Coronary artery (tissue), 2 donors: ENCODE data around the gene SDK2.

ENCODE experiments used
- DNase-seq: peaks from one replicate; pipeline ENCODE4 v3.0.0-alpha.2; 2017; ENCODE audit warnings: low spot score
- H3K27ac ChIP-seq, 2 donors: fragments of 200-600 bp; sonication (generic); one replicate each; pipeline ENCODE4 v1.5.1; 2016 to 2019
- H3K4me3 ChIP-seq: fragments of 200-600 bp; sonication (generic); 2 replicates; pipeline ENCODE4 v1.5.1; 2016; ENCODE audit warnings: mild to moderate bottlenecking, moderate library complexity
- CTCF ChIP-seq: fragments of 200-600 bp; sonication (generic); IDR thresholded peaks from one replicate; pipeline ENCODE4 v1.5.1; 2019; ENCODE audit warnings: antibody characterized with exemption

The SDK2 gene

GRCh38 chr17:73533781-73534180 lies 110.5 kb downstream of the SDK2 start:
- no peak for DNase-seq
- no peak for TF ChIP-seq CTCF
- Histone ChIP-seq H3K4me3 (no peak overlapping the region), H3K27ac (no peak overlapping the region)

- no peak for TF ChIP-seq CTCF
- Histone ChIP-seq H3K27ac (no peak overlapping the region), H3K4me3 (no peak overlapping the region)
- DNase-seq = no peak
Measured at GRCh38 chr17:73533127-73533526, 111.1 kb downstream of the SDK2 start.

- Histone ChIP-seq H3K27ac (no peak overlapping the region), H3K4me3 (no peak overlapping the region)
- TF ChIP-seq CTCF = no peak
- DNase-seq = no peak
Measured at GRCh38 chr17:73532421-73532901, 111.8 kb downstream of the SDK2 start.

GRCh38 chr17:73531158-73531557 lies 113.1 kb downstream of the SDK2 start:
- Histone ChIP-seq H3K27ac (no peak overlapping the region), H3K4me3 (no peak overlapping the region)
- no peak for TF ChIP-seq CTCF
- no peak for DNase-seq

DNA sequence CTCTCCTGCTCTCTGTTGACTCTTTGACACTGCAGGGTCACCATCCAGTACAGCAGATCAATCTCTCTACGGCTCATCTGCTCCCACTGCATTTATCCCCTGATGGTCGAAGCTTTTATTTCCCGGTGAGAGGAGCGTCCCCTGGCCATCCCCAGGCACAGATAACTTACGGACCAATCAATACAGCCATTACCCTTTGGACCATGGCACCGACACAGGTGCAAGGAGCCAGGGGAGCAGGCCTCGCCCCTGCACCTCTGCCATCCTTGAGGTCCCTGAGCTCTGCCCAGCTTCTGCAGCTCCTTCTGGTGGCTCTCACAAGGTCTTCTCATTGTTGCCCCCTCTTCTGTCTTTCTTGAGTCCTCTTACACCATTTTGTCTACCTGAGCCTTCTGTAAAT lies 115.6 kb downstream of the SDK2 start:
- no peak for DNase-seq
- no peak overlapping the region for H3K27ac ChIP-seq
- TF ChIP-seq CTCF = no peak
- H3K4me3 ChIP-seq = no peak overlapping the region

DNA sequence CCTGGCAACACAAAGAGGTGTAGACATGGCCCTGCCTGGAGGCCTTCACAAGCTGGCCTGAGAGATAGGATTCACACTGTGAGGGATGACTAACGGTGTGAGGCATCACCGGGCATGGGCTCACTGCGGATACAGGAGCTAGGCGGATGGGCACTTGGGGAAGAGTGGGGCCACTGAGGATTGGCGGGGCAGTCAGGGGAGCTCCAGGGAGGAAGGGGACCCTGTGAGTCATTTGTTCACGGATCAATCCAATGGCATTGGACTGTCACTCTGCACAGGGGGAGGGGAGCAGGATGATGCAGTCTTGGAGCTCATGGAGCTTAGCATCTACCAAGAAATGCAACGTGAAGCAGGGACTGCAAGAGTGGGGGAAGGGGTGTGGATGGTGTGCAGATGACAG lies 117.3 kb downstream of the SDK2 start:
- H3K27ac ChIP-seq = no peak overlapping the region
- H3K4me3 ChIP-seq = no peak overlapping the region
- no peak for TF ChIP-seq CTCF
- DNase-seq = no peak

- Histone ChIP-seq H3K4me3 (no peak overlapping the region), H3K27ac (no peak overlapping the region)
- TF ChIP-seq CTCF = no peak
- DNase-seq = no peak
Measured at GRCh38 chr17:73524941-73525679, 119.1 kb downstream of the SDK2 start.
